Amygdala (tissue), 56 donors: ENCODE data around the gene GUCA1C.

Experiments used
- DNase-seq, 56 donors: peaks; one replicate each; lab custom pipeline; 2025; lab: John Stamatoyannopoulos, UW

Gene GUCA1C

DNA sequence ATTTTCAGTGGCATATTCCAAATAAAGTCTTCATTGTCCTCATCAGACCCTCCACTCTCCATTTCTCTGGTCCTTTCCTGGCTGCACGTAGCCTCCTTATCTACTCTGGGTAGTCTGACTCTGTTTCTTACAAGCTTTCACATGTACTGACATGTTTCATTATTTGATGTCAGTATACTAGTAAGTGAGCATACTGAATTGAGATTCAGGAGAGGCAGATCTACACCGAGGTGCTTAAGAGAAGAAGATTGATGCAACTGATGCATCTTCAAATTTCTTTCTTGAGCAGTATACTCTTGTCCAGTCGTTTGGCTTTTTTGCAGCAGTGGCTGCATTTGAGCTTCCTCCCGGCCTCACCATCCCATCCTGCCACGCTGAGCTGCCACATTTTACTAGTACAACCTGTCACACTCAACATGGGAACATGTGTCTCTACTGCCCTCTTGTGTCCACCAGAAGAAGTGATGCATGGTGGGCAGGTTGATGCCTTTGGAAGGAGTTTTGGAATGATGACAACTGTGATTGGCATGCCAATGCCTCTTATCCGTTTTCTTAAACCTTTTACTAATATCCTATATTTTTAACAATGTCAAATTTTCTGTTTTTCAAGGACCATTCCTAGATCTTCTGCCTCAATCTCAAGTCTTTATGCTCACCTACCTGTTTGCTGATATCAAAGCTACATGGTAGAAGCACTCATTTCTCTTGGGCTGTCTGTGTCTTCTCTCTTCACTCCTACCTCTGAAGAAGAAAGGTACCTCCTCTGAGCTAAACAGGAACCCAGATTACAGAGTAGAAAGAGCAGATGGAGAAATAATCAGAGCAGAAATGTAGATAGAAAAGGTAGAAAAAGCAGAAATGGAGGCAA, 38.7 kb downstream of the GUCA1C start:
- DNase-seq, result peak in 44 of 56 donors; percentile 0 to 65 (median 13)

DNA sequence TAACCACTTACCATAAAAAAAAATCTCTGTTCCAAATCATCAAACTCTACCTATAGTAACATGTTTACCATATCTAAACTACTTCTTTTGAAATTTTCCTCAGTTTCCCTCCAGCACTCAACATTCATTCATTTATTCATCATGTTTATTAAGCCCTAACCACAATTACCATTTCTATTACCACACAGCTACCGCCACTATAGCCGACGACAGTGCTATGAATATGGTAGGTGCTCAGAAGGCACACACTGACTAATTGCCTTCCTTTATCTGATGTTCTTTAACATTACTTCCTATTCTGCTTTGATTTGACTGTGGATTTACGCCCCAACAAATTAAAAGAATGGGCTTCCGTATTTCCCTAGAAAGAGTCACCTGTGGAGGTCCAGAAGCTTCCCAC, 43.9 kb downstream of the GUCA1C start:
- DNase-seq, result no peak

DNA sequence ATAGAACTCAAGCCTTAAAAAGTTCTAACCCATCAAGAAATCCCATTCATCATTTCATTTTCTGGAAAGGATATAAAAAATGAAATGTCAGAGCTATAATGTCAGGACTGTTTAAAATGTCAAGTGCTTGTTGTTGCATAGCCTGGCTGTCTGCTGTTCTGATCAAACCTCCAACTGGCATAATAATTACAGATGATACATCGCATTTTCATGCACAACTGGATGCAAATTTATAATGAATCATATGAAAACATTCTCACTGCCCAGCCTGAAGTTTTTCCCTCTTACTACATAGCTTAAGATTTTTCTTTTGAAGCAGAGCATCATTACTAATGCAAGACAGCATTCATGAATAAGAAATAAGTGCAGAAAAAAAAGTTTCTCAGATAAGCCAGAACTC, 46.5 kb downstream of the GUCA1C start:
- DNase-seq, result no peak

DNA sequence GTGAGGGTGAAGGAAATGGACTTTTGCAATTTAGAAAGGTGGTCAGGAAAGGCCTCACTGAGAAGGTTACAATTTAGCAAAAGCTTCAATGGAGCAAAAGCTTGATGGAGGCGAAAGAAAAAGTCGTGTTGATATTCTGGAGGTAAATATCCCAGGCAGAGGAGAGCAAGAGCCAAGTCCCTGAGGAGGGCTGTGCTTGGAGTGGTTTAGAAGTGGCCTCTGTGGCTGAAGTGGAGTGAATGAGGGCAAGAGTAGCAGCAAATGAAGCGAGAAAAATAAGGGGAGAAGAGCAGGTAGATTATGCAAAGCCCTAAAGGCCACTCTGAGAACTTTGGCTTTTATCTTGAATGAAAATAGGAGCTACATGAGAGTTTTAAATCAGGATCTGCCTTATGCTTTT, 54.1 kb downstream of the GUCA1C start:
- no peak for DNase-seq

DNA sequence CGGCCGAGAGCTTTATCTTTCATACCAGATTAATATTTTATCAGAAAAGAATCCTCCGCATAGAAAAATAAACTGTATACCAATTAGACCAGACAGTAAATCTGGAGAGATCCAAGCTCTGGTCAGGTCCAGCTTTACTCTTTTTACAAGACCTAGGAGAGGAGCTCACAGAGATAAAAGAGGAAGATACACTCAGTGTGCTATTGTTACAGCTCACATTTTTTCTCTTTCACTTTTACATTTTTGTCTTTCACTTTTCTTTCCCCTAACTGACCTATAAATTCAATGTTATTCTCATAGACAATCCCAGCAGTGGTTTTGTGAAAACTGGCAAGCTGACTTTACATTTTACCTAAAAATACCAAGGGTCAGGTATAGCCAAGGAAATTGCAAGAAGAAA, 55.8 kb downstream of the GUCA1C start:
- DNase-seq, result no peak

DNA sequence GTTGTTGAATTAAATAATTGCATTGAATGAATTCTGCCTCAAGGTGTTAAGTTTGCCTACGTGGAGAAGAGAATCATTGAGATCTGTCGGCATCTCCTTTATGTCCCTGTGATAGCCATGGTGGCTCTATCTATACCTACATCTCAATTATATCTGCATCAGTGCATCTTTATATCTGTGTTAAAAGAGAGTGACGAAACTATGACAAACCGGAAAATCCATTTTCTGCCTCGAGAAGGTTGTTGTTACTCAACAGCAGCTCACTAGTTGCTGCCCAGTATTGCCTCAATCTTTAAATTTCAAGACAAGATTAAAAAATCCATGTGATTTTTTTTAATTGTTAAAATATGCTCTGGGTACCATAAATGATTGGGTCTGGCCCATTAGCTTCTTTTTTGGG, 58.7 kb downstream of the GUCA1C start:
- no peak for DNase-seq

DNA sequence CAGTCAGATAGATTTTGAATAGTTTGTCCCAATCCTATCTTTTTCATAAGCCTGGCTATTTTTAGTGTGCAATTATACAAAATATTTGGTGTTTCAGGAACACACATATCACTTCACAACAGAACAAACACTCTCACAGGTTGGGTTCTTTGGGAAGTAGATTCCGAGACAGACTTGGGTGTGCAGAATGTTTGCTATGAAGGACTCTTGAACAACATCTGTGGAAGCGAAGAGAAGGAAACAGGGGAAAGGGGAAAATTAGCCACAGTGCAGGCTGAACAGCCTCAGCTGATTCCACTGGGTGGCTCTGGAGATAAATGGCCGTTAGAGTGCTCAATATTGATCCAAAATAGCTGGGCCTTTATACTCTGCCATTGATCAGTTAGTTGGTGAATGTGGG, 61.8 kb downstream of the GUCA1C start:
- no peak for DNase-seq

DNA sequence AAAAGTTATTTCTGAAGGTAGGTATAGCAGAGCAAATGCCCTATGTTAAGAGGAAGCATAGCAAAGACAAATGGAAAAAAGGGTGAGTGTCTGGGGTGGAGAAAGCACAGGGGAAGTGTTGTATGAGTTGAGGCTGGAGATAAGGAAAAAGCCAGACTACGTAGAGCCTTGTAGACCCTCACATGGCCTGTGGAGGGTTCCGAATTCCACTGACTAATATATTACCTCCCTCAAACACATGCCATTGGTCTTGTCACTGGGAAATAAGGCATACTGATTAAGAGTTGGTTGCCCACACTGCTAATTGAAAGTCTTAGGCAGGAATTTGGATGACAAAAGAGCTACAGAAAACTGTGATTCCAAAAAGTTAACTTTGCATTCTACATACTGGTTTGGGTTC, 65.9 kb downstream of the GUCA1C start:
- DNase-seq, result no peak

DNA sequence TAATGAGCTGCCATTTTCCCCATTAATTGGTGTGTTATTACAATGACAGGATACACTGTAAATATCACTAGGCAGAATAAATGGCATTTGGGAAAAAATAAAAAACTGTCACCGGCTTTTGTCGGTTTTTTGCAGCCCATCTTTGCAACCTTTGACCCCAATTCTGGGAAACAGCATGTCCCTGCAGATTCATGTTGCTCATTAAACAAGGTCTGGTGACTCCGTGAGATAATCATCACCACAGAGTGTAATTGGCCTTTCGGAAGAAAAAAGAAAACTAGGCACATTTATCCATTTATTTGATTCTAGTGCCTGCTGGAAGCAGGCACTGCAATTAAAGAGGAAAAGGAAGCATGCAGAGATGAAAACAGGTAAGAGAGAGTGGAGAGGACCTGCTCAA, 66.6 kb downstream of the GUCA1C start:
- DNase-seq, result no peak

DNA sequence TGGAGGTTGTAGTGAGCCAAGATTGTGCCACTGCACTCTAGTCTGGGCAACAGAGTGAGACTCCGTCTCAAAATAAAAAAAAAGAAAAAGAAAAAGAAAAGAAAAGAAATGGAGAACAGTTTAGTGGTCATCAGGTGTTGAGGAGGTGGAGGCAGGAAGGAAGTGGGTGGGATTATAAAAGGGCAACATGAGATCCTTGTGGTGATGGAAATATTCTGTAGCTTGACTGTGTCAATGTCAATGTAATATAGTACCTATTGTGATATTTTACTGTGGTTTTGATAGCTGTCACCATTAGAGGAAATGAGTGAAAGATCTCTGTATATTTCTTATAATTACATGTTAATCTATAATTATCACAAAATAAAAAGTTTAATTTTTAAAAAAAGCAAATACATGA, 70.3 kb downstream of the GUCA1C start:
- DNase-seq, result no peak

DNA sequence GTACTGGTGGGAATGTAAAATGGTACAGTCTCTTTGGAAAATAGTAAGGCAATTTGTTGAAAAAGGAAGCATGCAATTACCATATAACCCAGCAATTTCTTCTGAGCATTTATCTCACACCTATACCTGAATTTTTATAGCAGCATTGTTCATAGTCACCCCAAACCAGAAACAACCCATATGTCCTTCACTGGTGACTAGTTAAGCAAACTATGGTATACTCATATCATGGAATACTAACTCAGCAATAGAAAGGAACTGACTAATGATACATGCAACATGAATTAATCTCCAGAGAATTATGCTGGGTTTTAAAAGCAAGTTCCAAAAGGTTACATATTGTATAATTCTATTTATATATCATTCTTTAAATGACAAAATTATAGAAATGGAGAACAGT, 70.9 kb downstream of the GUCA1C start:
- no peak for DNase-seq

DNA sequence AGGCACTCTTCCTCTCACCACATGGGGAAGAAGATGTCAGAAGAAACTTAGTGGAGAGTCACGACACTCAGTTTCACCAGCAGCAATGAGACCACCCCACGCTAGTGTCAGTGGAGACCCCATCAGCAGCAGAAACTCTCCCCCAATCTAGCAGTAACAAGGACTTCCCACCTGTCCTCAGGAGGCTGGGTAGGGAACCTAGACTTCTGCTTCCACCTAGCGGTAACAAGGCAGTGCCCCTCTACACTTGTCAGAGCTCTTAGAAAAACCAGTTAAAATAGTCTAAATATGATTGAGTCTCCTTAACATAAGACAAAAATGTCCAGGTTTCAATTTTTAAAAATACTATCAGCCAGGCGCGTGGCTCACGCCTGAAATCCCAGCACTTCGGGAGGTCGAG, 73.8 kb downstream of the GUCA1C start:
- no peak for DNase-seq

DNA sequence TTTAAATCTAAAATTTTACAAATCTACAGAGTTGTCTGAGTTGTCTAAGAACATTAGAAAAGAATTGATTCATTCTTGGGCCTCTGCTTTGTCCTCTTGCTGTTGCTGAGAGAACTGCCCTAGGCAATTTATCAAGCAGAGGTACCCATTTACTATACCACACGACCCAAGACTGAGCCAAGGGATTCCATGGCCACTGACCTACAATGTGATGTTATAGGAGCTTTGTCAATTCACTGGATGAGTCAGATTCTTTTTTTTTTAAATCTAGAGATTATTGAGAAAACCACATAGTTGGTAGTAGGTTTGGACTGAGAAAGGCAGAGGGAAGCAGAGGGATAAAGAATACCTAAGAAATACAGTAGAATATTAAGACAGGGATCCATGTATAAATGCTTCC, 75.8 kb downstream of the GUCA1C start:
- no peak for DNase-seq

DNA sequence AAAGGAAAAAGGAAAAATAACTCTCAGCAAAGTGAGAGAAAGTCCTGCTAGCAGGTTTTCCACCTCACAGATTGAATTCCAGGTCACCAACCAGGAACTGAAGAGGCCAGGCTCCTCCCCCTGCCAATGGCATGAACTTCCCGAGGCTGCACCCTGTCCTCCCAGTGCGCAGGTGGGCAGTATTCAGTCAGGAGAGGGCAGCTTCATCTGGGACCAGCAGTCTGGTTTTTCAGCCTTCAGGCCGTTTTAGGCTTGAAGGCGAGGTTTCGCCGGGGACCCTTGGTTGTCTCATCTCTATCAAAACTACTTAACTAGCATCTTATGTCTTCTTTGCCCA, 89.9 kb downstream of the GUCA1C start:
- DNase-seq, result no peak

DNA sequence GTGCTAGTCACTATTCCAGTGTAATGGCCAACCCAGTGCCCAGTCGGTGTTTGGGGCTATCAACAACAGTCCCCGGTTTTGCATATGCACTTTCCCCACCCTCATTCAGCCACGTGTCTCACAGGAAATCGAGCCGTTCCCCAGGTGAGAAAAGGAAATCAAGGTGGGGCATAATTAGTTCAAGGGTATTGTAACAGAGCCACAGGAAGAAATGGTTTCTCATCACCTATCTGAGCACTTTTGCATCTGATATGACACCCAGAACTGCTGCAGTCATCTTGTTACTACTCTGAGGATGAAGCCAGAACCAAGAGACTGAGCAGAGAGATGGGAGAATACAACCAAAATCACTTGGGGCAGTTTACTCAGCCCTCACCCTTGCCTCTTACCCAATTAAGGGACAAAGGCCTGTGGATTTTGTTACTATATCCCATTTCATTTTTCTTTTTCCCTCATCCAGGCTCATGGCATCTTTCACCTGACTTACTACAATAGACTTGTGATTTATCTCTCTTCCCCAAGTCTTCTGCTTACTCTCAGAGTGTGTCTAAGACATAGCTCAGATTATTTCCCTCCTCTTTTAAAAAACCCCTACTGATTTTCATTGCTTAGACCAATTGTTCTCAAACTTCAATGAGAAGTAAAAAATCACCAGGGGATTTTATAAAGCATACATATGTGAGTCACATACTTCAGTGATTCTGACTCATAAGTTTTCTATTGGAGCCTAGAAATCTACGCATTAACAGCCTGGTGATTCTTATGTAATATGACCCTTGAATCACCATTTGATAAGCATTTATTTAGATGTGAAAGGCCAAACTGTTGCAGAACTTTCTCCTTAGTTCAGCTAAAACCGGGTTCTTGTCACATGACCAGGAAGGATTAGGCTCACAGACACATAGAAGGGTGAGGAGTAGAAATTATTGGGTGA, 90.5 kb downstream of the GUCA1C start:
- DNase-seq, result no peak

DNA sequence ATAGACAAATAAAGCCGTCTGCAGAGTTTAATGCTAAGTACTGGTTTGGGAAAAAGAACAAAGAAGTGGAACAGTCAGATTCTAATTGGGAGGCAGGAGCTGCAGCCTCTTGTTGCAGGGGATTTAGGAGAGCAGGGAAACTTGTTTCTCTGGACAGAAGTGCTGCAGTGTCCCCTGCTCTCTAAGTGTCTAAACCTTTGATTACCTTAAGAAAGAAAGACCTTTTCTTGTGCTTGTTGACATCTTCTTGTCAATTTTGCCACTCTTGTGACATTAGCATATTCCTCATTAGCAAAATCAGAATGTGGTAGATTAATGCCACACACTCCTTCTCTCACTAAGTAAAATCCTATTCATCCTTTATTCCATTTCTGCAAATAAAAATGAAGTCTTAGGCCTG, 92.3 kb downstream of the GUCA1C start:
- no peak for DNase-seq
